ENCODE results near the gene GNS. TPM values are rescaled to one million over a fixed set of nuclear protein-coding genes. Genes with fewer than 3 reads are reported as not detected.

The GNS gene
- total and polyA plus RNA-seq, 2 of the 4 experiments (the other 2 are of a cell fraction) = 60.4 to 80.7 TPM

DNA sequence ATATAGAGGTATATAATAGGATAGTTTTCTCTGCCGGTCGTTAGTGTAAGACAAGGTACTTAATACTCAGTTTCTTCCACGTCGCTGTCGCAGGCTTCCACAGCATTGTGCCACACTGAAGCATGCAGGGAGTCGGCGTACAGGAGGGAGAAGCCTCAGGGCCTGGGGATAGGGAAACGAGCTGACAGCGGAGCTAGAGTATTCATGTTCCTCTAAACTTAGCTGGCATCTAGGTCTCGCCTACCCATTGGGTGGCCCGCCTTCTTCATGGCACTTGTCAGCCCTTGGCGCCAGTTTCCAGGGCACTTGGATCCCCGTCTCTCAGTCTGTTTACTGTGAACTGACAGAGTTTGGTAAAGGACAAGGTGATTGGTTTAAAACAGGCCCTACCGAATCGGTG lies 73.6 kb downstream of the GNS start:
- Histone ChIP-seq H3K4me3 (ENCODE audit: insufficient read depth, low read depth, low read length) (no peak overlapping the region), H2BK15ac (ENCODE audit: low read depth, low read length) (no peak overlapping the region), H2BK20ac (ENCODE audit: low read depth, low read length) (no peak overlapping the region), H3K56ac (ENCODE audit: extremely low read depth, insufficient read depth, low read length) (no peak overlapping the region), H4K5ac (ENCODE audit: low read depth, low read length) (no peak overlapping the region), H3K14ac (replicated peaks; ENCODE audit: low read depth, low read length) (no peak overlapping the region), H3K4me1 (ENCODE audit: control insufficient read depth, insufficient read depth, low read length) (peaks cover 8% of the 10 kb centered on the region), H2BK120ac (ENCODE audit: low read depth, low read length) (no peak overlapping the region), H3K9me1 (ENCODE audit: insufficient read depth, low read length) (peaks cover 10% of the 10 kb centered on the region), H4K91ac (ENCODE audit: insufficient read depth, low read depth, low read length) (no peak overlapping the region), H4K8ac (ENCODE audit: low read depth in 2 of 2, low read length in 2 of 2) (no peak overlapping the region), H2BK5ac (ENCODE audit: low read depth, low read length, poor library complexity, severe bottlenecking) (no peak overlapping the region), H2AFZ (replicated peaks; ENCODE audit: low read length, poor library complexity) (no peak overlapping the region), H3K27ac (ENCODE audit: insufficient read depth, low read length) (no peak overlapping the region), H3K79me1 (ENCODE audit: low read depth in 1 of 2, low read length in 2 of 2) (peaks cover 15 to 66% of the 10 kb centered on the region in 2 experiments), H3K27me3 (ENCODE audit: control insufficient read depth, insufficient read depth, low read length) (no peaks in the 10 kb centered on the region), H3K4ac (ENCODE audit: low read depth, low read length) (no peak overlapping the region), H3K9me3 (ENCODE audit: control insufficient read depth, insufficient read depth, low read length) (no peaks in the 10 kb centered on the region), H2AK5ac (ENCODE audit: low read depth, low read length) (peak overlapping the region; percentile 8; the same call in 1 of the 2 replicates), H3K18ac (ENCODE audit: low read depth, low read length) (no peak overlapping the region), H2AK9ac (replicated peaks; ENCODE audit: low read depth, low read length, poor library complexity) (no peak overlapping the region), H3K9ac (ENCODE audit: low read depth, low read length) (no peak overlapping the region), H4K20me1 (ENCODE audit: insufficient read depth, low read length) (peaks cover 8% of the 10 kb centered on the region; the same call in 1 of the 2 replicates), H3K36me3 (ENCODE audit: control insufficient read depth, insufficient read depth, low read length) (peaks cover 15% of the 10 kb centered on the region), H3K23ac (ENCODE audit: low read depth, low read length) (no peak overlapping the region), H3K4me2 (ENCODE audit: low read depth, low read length) (no peak overlapping the region)
- no peak for TF ChIP-seq RAD21 (IDR thresholded peaks at IDR 0.05; ENCODE audit: low read length)
- DNase-seq (no peak), ATAC-seq (ENCODE audit: low read depth) (no peak)
- intact Hi-C loops (cut with micrococcal nuclease) (no loop called here), in situ Hi-C loops (cut with MboI; ENCODE audit: low sequenced_read_pairs) (no loop called here), dilution Hi-C loops (cut with HindIII; ENCODE audit: low sequenced_read_pairs, unreplicated experiment) (no loop called here)
- no TSS peak for BruUV-seq (replicated peaks)
- CTCF ChIA-PET = no interaction called here
- 90% methylated on average over 7 of the region's 15 CpGs; no CpG with 5 or more reads in 1 of the 2 experiments for WGBS, 2 experiments (ENCODE audit: extremely low coverage in 2 of 2, insufficient read length in 1 of 2)
- POLR2A ChIA-PET (ENCODE audit: unreplicated experiment) = no interaction called here

Measured in IMR-90 (cell line).